Hindlimb muscle (tissue), 1 donor: ENCODE measurements around the gene THG1L. TPM values are rescaled to one million over a fixed set of nuclear protein-coding genes. Genes with fewer than 3 reads are reported as not detected.
"Not testable (repeated sequence)": the region's sequence is repeated elsewhere in the genome, so short reads cannot be mapped to it uniquely, and the experiment has no call there.

Experiments used
- DNase-seq: peaks from one replicate; pipeline ENCODE4 v3.0.0-alpha.2; 2013
- polyA plus RNA-seq: library from polyadenylated mRNA; unstranded; fragments of 120-200 nt; gene quantifications from one replicate; pipeline ENCODE4 v1.2.1, GENCODE V29; 2013; ENCODE audit not compliant: insufficient read length

THG1L gene
- polyA plus RNA-seq, 1 donor = 25.7 TPM

- not testable (repeated sequence) for DNase-seq
These were observed 3.4 kb upstream of the THG1L start for GRCh38 chr5:157727858-157728257.

- DNase-seq = no peak
These were observed 1.4 kb upstream of the THG1L start for GRCh38 chr5:157729858-157730257.

GRCh38 chr5:157730900-157731271, 334 bp upstream of the THG1L start:
- DNase-seq = no peak

GRCh38 chr5:157732130-157732514, 902 bp downstream of the THG1L start:
- DNase-seq = no peak

- no peak for DNase-seq
These were observed 1.5 kb downstream of the THG1L start for GRCh38 chr5:157732596-157733262.

GRCh38 chr5:157734436-157734835, 3.2 kb downstream of the THG1L start:
- no peak for DNase-seq

- DNase-seq = no peak
These were observed 4.8 kb downstream of the THG1L start for GRCh38 chr5:157735991-157736390.

- DNase-seq = no peak
These were observed 8.4 kb downstream of the THG1L start for GRCh38 chr5:157739388-157740228.

- no peak for DNase-seq
These were observed 9.0 kb downstream of the THG1L start for GRCh38 chr5:157740229-157740610.

- DNase-seq = no peak
These were observed 9.9 kb downstream of the THG1L start for GRCh38 chr5:157741131-157741530.

- peak; percentile 93 for DNase-seq
These were observed 12.2 kb downstream of the THG1L start, which contains the start of gene LSM11 for GRCh38 chr5:157743163-157744050. Gene LSM11 (plus strand): TSS chr5:157743712. CDS start chr5:157743751, 39 bp downstream.

GRCh38 chr5:157744051-157745011, 13.1 kb downstream of the THG1L start:
- DNase-seq = peak; percentile 29

- DNase-seq = no peak
These were observed 13.8 kb downstream of the THG1L start for GRCh38 chr5:157745041-157745456.

- DNase-seq = no peak
These were observed 16.0 kb downstream of the THG1L start for GRCh38 chr5:157747173-157747740.

- DNase-seq = no peak
These were observed 16.8 kb downstream of the THG1L start for GRCh38 chr5:157747766-157748700.

- no peak for DNase-seq
These were observed 17.7 kb downstream of the THG1L start for GRCh38 chr5:157748760-157749461.

GRCh38 chr5:157749462-157749799, 18.2 kb downstream of the THG1L start:
- no peak for DNase-seq

GRCh38 chr5:157750320-157750719, 19.1 kb downstream of the THG1L start:
- no peak for DNase-seq

- no peak for DNase-seq
These were observed 24.9 kb downstream of the THG1L start for GRCh38 chr5:157756122-157756521.

GRCh38 chr5:157758706-157759105, 27.5 kb downstream of the THG1L start:
- DNase-seq = no peak
